Measurements from ENCODE around the gene ANKRD2.

Gene ANKRD2

GRCh38 chr10:97631098-97631497 lies 58.5 kb downstream of the ANKRD2 start:
- DNase-seq (ENCODE audit: low read depth): peak; percentile 39
- no peak overlapping the region for H3K4me3 ChIP-seq (ENCODE audit: low read length)
- TF ChIP-seq, protein P1, sequence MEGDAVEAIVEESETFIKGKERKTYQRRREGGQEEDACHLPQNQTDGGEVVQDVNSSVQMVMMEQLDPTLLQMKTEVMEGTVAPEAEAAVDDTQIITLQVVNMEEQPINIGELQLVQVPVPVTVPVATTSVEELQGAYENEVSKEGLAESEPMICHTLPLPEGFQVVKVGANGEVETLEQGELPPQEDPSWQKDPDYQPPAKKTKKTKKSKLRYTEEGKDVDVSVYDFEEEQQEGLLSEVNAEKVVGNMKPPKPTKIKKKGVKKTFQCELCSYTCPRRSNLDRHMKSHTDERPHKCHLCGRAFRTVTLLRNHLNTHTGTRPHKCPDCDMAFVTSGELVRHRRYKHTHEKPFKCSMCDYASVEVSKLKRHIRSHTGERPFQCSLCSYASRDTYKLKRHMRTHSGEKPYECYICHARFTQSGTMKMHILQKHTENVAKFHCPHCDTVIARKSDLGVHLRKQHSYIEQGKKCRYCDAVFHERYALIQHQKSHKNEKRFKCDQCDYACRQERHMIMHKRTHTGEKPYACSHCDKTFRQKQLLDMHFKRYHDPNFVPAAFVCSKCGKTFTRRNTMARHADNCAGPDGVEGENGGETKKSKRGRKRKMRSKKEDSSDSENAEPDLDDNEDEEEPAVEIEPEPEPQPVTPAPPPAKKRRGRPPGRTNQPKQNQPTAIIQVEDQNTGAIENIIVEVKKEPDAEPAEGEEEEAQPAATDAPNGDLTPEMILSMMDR (IDR thresholded peaks at IDR 0.05; ENCODE audit: insufficient read depth, low read depth, low read length, missing control alignments): no peak

- H3K4me3 ChIP-seq (ENCODE audit: low read length): peak within 1 kb of the TSS; percentile 77
- TF ChIP-seq, protein P1 (IDR thresholded peaks at IDR 0.05; ENCODE audit: insufficient read depth, low read depth, low read length, missing control alignments): no peak
- DNase-seq (ENCODE audit: low read depth): peak; percentile 93
Measured at GRCh38 chr10:97632949-97633884, 60.6 kb downstream of the ANKRD2 start, which contains the start of gene MORN4. Gene MORN4 (minus strand): TSS chr10:97633500. CDS start chr10:97619653, 13,847 bp downstream.

Data from epithelial cell of esophagus (primary cell).